Neural cell (in vitro differentiated cells): Measurements from ENCODE around the gene HDGF. TPM values are rescaled to one million over a fixed set of nuclear protein-coding genes. Genes with fewer than 3 reads are reported as not detected.

Experiments
- H2AFZ ChIP-seq: fragments of 200-600, 300-800 bp; sonication (generic), shearing (Covaris generic); 2 replicates; pipeline ENCODE4 v1.6.0; 2014; ENCODE audit warnings: low read depth, mild to moderate bottlenecking, antibody characterized with exemption, low read length, moderate library complexity
- H3F3A ChIP-seq: fragments of 200-600 bp; shearing (Covaris generic); 2 replicates; pipeline ENCODE4 v1.6.1; 2016; ENCODE audit warnings: mild to moderate bottlenecking, moderate library complexity, mixed read lengths, antibody characterized with exemption, low read length; ENCODE audit not compliant: insufficient read depth, poor library complexity, severe bottlenecking
- H3K27ac ChIP-seq: fragments of 200-600, 300-800 bp; sonication (generic), shearing (Covaris generic); 2 replicates; pipeline ENCODE4 v1.5.1; 2014; ENCODE audit warnings: mild to moderate bottlenecking, low read length, moderate library complexity
- H3K27me3 ChIP-seq: fragments of 300-800, 200-600 bp; sonication (generic), shearing (Covaris generic); 2 replicates; pipeline ENCODE4 v1.6.0; 2014; ENCODE audit warnings: mild to moderate bottlenecking, low read depth, low read length, moderate library complexity; ENCODE audit not compliant: insufficient read depth
- H3K36me3 ChIP-seq: fragments of 300-800, 200-600 bp; sonication (generic), shearing (Covaris generic); 2 replicates; pipeline ENCODE4 v1.5.1; 2014; ENCODE audit warnings: mild to moderate bottlenecking, antibody characterized with exemption, low read length, moderate library complexity; ENCODE audit not compliant: insufficient read depth
- H3K4me2 ChIP-seq: fragments of 300-800, 200-600 bp; sonication (generic), shearing (Covaris generic); 2 replicates; pipeline ENCODE4 v1.6.0; 2014; ENCODE audit warnings: mild to moderate bottlenecking, low read length
- H3K4me3 ChIP-seq: fragments of 300-800, 200-600 bp; sonication (generic), shearing (Covaris generic); 2 replicates; pipeline ENCODE4 v1.5.1; 2014; ENCODE audit warnings: mild to moderate bottlenecking, low read length, moderate library complexity
- H3K79me2 ChIP-seq: fragments of 200-600 bp; shearing (Covaris generic); replicated peaks from 2 replicates; pipeline ENCODE4 v1.6.0; 2014; ENCODE audit warnings: mild to moderate bottlenecking, low read length, moderate library complexity; ENCODE audit not compliant: insufficient read depth
- H3K9ac ChIP-seq: fragments of 300-800, 200-600 bp; sonication (generic), shearing (Covaris generic); 2 replicates; pipeline ENCODE4 v1.6.1; 2016; ENCODE audit warnings: mild to moderate bottlenecking, low read length, mixed read lengths
- H3K9me2 ChIP-seq: fragments of 200-600 bp; shearing (Covaris generic); 2 replicates; pipeline ENCODE4 v1.6.1; 2016; ENCODE audit warnings: mild to moderate bottlenecking, low read length, mixed read lengths; ENCODE audit not compliant: insufficient read depth
- H3K9me3 ChIP-seq: fragments of 200-600, 300-800 bp; sonication (generic), shearing (Covaris generic); 2 replicates; pipeline ENCODE4 v1.6.1; 2016; ENCODE audit warnings: mild to moderate bottlenecking, mixed run types, low read length, moderate library complexity, mixed read lengths
- H4K20me1 ChIP-seq: fragments of 200-600 bp; shearing (Covaris generic); 2 replicates; pipeline ENCODE4 v1.6.1; 2016; ENCODE audit warnings: mild to moderate bottlenecking, mixed run types; ENCODE audit not compliant: insufficient read depth
- EP300 ChIP-seq: fragments of 450-650 bp; conservative IDR thresholded peaks from 2 replicates; pipeline ENCODE4 v1.6.1; 2014; ENCODE audit warnings: antibody characterized with exemption, mild to moderate bottlenecking, moderate library complexity; ENCODE audit not compliant: poor library complexity, severe bottlenecking
- EZH2 ChIP-seq: fragments of 200-600, 300-800 bp; shearing (Covaris generic), sonication (generic); IDR thresholded peaks from 2 replicates; pipeline ENCODE4 v1.6.1; 2014; ENCODE audit warnings: antibody characterized with exemption, low read length, borderline replicate concordance, mild to moderate bottlenecking; ENCODE audit not compliant: insufficient read depth, poor library complexity, severe bottlenecking
- MXI1 ChIP-seq: fragments of 450-650 bp; conservative IDR thresholded peaks from 2 replicates; pipeline ENCODE4 v1.6.1; 2014; ENCODE audit warnings: antibody characterized with exemption, mild to moderate bottlenecking; ENCODE audit not compliant: poor library complexity, severe bottlenecking
- POLR2AphosphoS5 ChIP-seq: IDR thresholded peaks from 2 replicates; pipeline ENCODE4 v1.6.1; 2012
- RAD21 ChIP-seq: fragments of 450-650 bp; conservative IDR thresholded peaks from 2 replicates; pipeline ENCODE4 v1.6.1; 2014; ENCODE audit warnings: antibody characterized with exemption, mild to moderate bottlenecking, moderate library complexity
- SMC3 ChIP-seq: fragments of 450-650 bp; conservative IDR thresholded peaks from 2 replicates; pipeline ENCODE4 v1.6.1; 2014; ENCODE audit warnings: antibody characterized with exemption, mild to moderate bottlenecking, moderate library complexity; ENCODE audit not compliant: poor library complexity
- TAF1 ChIP-seq: IDR thresholded peaks from 2 replicates; pipeline ENCODE4 v1.6.1; 2012; ENCODE audit warnings: low read depth
- polyA plus RNA-seq: library from polyadenylated mRNA; depleted of rRNA; stranded (reverse); fragments of >200 nt; gene quantifications from 2 replicates; pipeline ENCODE4 v1.2.3, GENCODE V29; 2014
- TF ChIP-seq, protein P1 (sequence below): fragments of 450-650 bp; IDR thresholded peaks from 2 replicates; pipeline ENCODE4 v1.5.1; 2014; ENCODE audit warnings: antibody characterized with exemption, mild to moderate bottlenecking, moderate library complexity; ENCODE audit not compliant: poor library complexity, severe bottlenecking
- TF ChIP-seq, protein P2 (sequence below): IDR thresholded peaks from 2 replicates; pipeline ENCODE4 v1.6.1; 2012; ENCODE audit warnings: borderline replicate concordance

Gene HDGF
- polyA plus RNA-seq, 1 donor from 2014 or later: 138 TPM

DNA sequence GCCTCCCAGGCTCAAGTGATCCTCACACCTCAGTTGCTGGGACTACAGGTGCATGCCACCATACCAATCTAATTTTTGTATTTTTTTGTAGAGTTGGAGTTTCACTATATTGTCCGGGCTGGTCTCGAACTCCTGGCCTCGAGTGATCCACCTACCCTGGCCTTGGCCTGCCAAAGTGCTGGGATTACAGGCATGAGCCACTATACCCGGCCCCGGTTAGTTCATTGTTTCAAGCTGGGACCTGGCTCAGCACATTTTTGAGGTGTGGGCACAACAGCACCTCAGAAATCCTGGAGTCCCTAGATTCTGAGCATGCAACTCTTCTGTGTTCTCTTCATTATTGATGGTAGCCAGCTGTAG lies 43.9 kb upstream of the HDGF start:
- Histone ChIP-seq H3K4me2 (no peak overlapping the region), H3F3A (no peaks in the 10 kb centered on the region), H2AFZ (no peak overlapping the region), H3K9ac (no peak overlapping the region), H3K36me3 (peaks cover 3% of the 10 kb centered on the region), H3K79me2 (no peaks in the 10 kb centered on the region), H4K20me1 (no peaks in the 10 kb centered on the region), H3K9me2 (no peaks in the 10 kb centered on the region), H3K9me3 (no peaks in the 10 kb centered on the region), H3K27ac (no peak overlapping the region), H3K27me3 (no peaks in the 10 kb centered on the region), H3K4me3 (no peak overlapping the region)
- no peak for TF ChIP-seq SMC3
- TF ChIP-seq, protein P1, sequence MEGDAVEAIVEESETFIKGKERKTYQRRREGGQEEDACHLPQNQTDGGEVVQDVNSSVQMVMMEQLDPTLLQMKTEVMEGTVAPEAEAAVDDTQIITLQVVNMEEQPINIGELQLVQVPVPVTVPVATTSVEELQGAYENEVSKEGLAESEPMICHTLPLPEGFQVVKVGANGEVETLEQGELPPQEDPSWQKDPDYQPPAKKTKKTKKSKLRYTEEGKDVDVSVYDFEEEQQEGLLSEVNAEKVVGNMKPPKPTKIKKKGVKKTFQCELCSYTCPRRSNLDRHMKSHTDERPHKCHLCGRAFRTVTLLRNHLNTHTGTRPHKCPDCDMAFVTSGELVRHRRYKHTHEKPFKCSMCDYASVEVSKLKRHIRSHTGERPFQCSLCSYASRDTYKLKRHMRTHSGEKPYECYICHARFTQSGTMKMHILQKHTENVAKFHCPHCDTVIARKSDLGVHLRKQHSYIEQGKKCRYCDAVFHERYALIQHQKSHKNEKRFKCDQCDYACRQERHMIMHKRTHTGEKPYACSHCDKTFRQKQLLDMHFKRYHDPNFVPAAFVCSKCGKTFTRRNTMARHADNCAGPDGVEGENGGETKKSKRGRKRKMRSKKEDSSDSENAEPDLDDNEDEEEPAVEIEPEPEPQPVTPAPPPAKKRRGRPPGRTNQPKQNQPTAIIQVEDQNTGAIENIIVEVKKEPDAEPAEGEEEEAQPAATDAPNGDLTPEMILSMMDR: no peak
- TF ChIP-seq POLR2AphosphoS5: no peak
- no peak for TF ChIP-seq RAD21
- TF ChIP-seq, protein P2, sequence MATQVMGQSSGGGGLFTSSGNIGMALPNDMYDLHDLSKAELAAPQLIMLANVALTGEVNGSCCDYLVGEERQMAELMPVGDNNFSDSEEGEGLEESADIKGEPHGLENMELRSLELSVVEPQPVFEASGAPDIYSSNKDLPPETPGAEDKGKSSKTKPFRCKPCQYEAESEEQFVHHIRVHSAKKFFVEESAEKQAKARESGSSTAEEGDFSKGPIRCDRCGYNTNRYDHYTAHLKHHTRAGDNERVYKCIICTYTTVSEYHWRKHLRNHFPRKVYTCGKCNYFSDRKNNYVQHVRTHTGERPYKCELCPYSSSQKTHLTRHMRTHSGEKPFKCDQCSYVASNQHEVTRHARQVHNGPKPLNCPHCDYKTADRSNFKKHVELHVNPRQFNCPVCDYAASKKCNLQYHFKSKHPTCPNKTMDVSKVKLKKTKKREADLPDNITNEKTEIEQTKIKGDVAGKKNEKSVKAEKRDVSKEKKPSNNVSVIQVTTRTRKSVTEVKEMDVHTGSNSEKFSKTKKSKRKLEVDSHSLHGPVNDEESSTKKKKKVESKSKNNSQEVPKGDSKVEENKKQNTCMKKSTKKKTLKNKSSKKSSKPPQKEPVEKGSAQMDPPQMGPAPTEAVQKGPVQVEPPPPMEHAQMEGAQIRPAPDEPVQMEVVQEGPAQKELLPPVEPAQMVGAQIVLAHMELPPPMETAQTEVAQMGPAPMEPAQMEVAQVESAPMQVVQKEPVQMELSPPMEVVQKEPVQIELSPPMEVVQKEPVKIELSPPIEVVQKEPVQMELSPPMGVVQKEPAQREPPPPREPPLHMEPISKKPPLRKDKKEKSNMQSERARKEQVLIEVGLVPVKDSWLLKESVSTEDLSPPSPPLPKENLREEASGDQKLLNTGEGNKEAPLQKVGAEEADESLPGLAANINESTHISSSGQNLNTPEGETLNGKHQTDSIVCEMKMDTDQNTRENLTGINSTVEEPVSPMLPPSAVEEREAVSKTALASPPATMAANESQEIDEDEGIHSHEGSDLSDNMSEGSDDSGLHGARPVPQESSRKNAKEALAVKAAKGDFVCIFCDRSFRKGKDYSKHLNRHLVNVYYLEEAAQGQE: no peak
- TF ChIP-seq EP300: no peak
- no peak for TF ChIP-seq EZH2
- no peak for TF ChIP-seq TAF1
- TF ChIP-seq MXI1: no peak

DNA sequence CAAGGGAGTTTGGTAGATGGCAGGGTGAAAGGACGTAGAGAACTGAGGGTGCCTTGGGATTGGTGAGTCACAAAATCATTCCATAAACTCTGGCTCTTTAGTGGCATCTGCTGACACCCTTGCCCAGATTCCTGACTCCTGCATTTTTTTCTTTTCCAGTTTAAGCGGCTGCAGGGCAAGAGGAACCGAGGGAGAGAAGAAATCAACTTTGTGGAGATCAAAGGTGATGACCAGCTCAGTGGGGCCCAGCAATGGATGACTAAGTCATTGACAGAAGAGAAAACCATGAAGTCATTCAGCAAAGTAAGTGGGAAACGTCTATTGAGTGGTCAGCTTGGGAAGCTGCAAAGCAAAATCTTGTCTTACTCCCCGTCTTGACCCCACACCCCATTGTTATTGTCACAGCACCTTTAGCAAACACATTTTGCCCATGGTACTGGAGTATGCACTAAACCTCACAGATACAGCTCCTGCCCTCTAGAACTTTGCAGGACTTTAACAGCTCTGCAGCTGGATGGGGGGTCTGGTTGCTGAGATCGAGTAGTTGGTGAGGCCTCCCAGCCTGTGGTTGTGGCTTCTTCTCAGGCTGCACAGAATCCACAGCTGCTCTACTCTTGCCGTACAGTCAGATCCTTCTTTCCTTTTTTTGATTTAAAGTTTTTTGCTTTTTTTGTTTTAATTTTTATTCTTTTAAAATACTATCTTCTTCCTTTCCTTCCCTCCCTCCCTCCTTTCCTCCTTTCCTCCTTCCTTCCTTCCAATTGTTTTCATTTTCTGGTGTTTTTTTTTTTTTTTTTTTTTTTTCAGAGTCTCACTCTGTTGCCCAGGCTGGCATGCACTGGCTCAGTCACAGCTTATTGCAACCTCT lies 43.3 kb upstream of the HDGF start:
- no peaks in the 10 kb centered on the region for H3K9me2 ChIP-seq
- no peak overlapping the region for H3K4me2 ChIP-seq
- H3K9me3 ChIP-seq: no peaks in the 10 kb centered on the region
- no peak overlapping the region for H2AFZ ChIP-seq
- no peak for TF ChIP-seq EZH2
- TF ChIP-seq POLR2AphosphoS5: no peak
- no peak for TF ChIP-seq SMC3
- TF ChIP-seq EP300: no peak
- TF ChIP-seq, protein P2: no peak
- TF ChIP-seq, protein P1: no peak
- no peak for TF ChIP-seq RAD21
- no peak for TF ChIP-seq MXI1
- TF ChIP-seq TAF1: no peak
- no peaks in the 10 kb centered on the region for H4K20me1 ChIP-seq
- H3K27me3 ChIP-seq: no peaks in the 10 kb centered on the region
- H3K9ac ChIP-seq: no peak overlapping the region
- no peak overlapping the region for H3K4me3 ChIP-seq
- H3K27ac ChIP-seq: no peak overlapping the region
- H3K79me2 ChIP-seq: no peaks in the 10 kb centered on the region
- H3F3A ChIP-seq: no peaks in the 10 kb centered on the region
- H3K36me3 ChIP-seq: peaks cover 3% of the 10 kb centered on the region
